ENCODE measurements around the gene RAMAC.

DNA sequence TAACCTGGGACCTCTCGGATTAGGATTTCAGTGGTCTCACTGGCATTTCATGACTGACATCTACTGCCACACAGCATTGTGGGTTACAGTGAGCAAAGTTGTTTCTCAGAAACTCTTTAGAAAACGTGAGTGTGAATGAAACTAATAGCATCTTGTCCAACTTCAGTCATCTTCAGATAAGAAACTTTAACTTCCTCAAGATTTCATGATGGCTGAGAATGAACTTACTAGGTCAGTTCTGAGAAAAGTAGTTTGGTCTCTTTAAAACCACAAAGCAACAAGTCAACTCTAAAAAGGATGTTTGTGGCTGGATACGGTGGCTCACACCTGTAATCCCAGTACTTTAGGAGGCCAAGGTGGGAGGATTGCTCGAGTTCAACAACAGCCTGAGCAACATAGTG is 19.3 kb upstream of the RAMAC start:
- TF ChIP-seq, protein P1, sequence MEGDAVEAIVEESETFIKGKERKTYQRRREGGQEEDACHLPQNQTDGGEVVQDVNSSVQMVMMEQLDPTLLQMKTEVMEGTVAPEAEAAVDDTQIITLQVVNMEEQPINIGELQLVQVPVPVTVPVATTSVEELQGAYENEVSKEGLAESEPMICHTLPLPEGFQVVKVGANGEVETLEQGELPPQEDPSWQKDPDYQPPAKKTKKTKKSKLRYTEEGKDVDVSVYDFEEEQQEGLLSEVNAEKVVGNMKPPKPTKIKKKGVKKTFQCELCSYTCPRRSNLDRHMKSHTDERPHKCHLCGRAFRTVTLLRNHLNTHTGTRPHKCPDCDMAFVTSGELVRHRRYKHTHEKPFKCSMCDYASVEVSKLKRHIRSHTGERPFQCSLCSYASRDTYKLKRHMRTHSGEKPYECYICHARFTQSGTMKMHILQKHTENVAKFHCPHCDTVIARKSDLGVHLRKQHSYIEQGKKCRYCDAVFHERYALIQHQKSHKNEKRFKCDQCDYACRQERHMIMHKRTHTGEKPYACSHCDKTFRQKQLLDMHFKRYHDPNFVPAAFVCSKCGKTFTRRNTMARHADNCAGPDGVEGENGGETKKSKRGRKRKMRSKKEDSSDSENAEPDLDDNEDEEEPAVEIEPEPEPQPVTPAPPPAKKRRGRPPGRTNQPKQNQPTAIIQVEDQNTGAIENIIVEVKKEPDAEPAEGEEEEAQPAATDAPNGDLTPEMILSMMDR (IDR thresholded peaks at IDR 0.05; ENCODE audit: low read depth, low read length): no peak
- TF ChIP-seq EZH2phosphoT487 (IDR thresholded peaks at IDR 0.05; ENCODE audit: low read depth): no peak
